Naive thymus-derived CD8-positive, alpha-beta T cell (primary cell): ENCODE results near the gene ANGEL1. TPM values are rescaled to one million over a fixed set of nuclear protein-coding genes. Genes with fewer than 3 reads are reported as not detected.

Source experiments
- ATAC-seq, 2 donors: fragments of 150-1000 bp; cut with Tn5 transposase in 1 of 2; sonication (Bioruptor Pico), chemical (Tn5 transposase) in 1 of 2; 1 replicate in 1 of 2; 2 replicates in 1 of 2; pipeline ENCODE4 v1.10.0; 2021; ENCODE audit warnings: mild to moderate bottlenecking in 2 of 2, moderate library complexity in 2 of 2
- POLR2A ChIA-PET: fragments of 350-600 bp; sonication (Branson Sonifier 250); formaldehyde crosslinking; loops from one replicate; lab custom pipeline; 2021; ENCODE audit warnings: antibody characterized with exemption; lab: Charles Lee
- DNase-seq, 10 donors: peaks; one replicate each; pipeline versions ENCODE4 v3.0.0 to v3.0.0-alpha.2; 2020 to 2022
- H3K27ac Mint-ChIP-seq, 10 donors: one replicate each; pipeline ENCODE4 v1.8.0; 2020 to 2022; ENCODE audit warnings: mild to moderate bottlenecking in 10 of 10, mixed read lengths in 10 of 10, moderate library complexity in 4 of 10, inconsistent platforms in 1 of 10
- H3K27me3 Mint-ChIP-seq, 5 donors: one replicate each; pipeline ENCODE4 v1.8.0; 2021 to 2022; ENCODE audit warnings: mixed read lengths in 5 of 5
- H3K36me3 Mint-ChIP-seq, 3 donors: one replicate each; pipeline ENCODE4 v1.8.0; 2020 to 2022; ENCODE audit warnings: mixed read lengths in 3 of 3, mild to moderate bottlenecking in 2 of 3, inconsistent platforms in 1 of 3
- H3K4me1 Mint-ChIP-seq, 4 donors: one replicate each; pipeline ENCODE4 v1.8.0; 2021 to 2022; ENCODE audit warnings: mixed read lengths in 4 of 4
- H3K4me3 Mint-ChIP-seq, 10 donors: one replicate each; pipeline ENCODE4 v1.8.0; 2020 to 2022; ENCODE audit warnings: mild to moderate bottlenecking in 10 of 10, mixed read lengths in 10 of 10, moderate library complexity in 6 of 10, inconsistent platforms in 1 of 10
- H3K9me3 Mint-ChIP-seq, 9 donors: one replicate each; pipeline ENCODE4 v1.8.0; 2020 to 2022; ENCODE audit warnings: mixed read lengths in 9 of 9, mild to moderate bottlenecking in 3 of 9, inconsistent platforms in 1 of 9, moderate library complexity in 1 of 9
- polyA plus RNA-seq, 3 donors: library from polyadenylated mRNA; unstranded; fragments of 300-500 nt; fragmentation: Illumina TruSeq; gene quantifications; one replicate each; pipeline ENCODE4 v1.2.3, GENCODE V29; 2021
- total RNA-seq, 8 experiments: library from RNA in 2 of 8; stranded (reverse) in 2 of 8; gene quantifications; one replicate each; pipeline ENCODE4 v1.2.3 and lab custom pipeline; 2021 to 2026

ANGEL1 gene
- total and polyA plus RNA-seq, 5 experiments from 2014 or later, result 26.7 to 32.2 (median 27.6) TPM

DNA sequence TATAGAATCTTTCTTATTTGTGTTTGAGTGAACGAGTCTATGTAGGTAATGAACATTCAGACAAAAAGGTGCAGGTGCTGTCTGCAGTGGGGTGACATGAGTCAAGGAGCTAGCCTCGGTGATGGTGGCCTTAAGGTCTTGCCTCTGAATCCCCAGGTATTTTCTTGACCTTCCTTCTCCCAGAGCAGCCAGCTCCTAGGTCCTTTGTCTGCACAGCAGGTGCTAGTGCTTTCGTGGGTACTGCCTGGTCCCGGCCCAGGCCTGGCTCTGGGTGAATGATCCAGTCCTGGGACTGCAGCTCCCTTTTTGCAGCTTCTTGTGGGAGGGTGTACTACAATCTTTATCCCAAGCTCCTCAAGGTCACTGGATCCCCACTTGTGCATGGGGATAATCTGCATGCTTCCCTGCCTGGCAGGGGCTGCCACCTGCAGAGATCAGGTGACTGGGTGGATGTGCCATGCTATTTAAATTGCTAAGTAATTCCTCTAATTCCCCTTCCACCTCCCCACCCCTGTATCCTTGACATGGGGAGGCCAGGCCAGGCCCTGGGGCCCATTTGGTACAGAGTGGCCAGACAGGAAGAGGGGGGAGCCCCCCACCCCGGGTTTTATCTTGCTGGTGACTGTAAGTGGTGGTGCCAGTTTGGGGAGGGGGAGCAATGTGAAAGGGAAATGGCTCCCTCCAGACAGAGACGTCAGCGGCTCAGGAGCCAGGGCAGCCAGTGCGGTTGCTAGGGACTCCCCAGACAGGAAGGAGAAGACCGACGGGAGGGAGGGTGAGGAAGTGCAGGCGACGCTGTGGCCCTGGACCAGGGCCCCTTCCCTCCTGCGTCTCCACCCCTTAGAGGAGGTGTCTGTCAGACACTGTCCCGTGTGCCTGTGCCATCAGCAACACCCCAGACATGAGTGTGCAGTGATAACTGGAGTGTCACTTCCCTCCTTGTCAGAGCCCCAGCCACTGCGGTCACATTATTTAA is 44.7 kb downstream of the ANGEL1 start:
- Mint-ChIP-seq H3K27me3 (peaks cover 0 to 18% (median 0%) of the 10 kb centered on the region in 5 donors), H3K4me1 (peaks cover 4 to 25% (median 14%) of the 10 kb centered on the region in 4 donors), H3K4me3 (peak overlapping the region in 8 of 10 donors; percentile 11 to 58 (median 36)), H3K9me3 (no peaks in the 10 kb centered on the region), H3K27ac (peak overlapping the region in 8 of 10 donors; percentile 34 to 88 (median 76)), H3K36me3 (no peaks in the 10 kb centered on the region)
- POLR2A ChIA-PET, result interaction anchor here (0.5 to 0.7 kb wide), 2 partner anchors 10 to 1111 kb away, joined by 4 to 6 read pairs; no protein-coding TSS in a partner anchor
- ATAC-seq (peak; percentile 93 to 95), DNase-seq (peak in 7 of 10 donors; percentile 22 to 65 (median 50))

DNA sequence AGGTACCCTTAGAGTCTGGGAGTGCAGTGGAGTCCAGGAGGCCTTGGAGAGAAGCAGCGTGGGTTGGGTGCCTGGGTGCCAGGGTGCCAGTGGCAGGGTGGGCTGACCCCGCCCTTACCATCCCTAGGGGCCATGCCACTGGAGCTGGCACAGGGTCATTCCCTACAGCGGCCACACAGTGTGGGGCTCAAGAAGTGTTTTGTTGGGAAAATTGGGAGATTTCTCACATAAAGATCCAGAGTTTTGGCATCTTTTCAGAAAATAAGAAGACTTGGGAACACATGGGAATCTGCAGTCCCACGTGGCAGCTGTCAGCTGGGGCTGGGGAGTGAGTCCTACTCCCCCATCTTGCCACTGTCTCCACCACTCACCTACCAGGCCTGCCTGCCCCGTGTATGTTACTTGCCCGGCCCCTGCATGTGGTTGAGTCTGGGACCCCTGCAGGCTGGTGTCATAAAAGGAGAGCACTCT is 47.2 kb downstream of the ANGEL1 start:
- Mint-ChIP-seq H3K4me3 (no peak overlapping the region), H3K4me1 (peaks cover 8 to 33% (median 24%) of the 10 kb centered on the region in 4 donors), H3K27ac (peak overlapping the region in 2 of 10 donors; percentile 11 to 41), H3K27me3 (peaks cover 0 to 27% (median 2%) of the 10 kb centered on the region in 5 donors), H3K36me3 (no peaks in the 10 kb centered on the region), H3K9me3 (no peaks in the 10 kb centered on the region)
- POLR2A ChIA-PET, result no interaction called here
- no peak for DNase-seq
- ATAC-seq, result no peak

- peak overlapping the region in 1 of 10 donors; percentile 4 for H3K27ac Mint-ChIP-seq
- POLR2A ChIA-PET, result no interaction called here
- H3K9me3 Mint-ChIP-seq, result no peaks in the 10 kb centered on the region
- ATAC-seq, result no peak
- H3K4me3 Mint-ChIP-seq, result peak overlapping the region in 9 of 10 donors; percentile 10 to 82 (median 58)
- H3K4me1 Mint-ChIP-seq, result peaks cover 6 to 25% (median 17%) of the 10 kb centered on the region in 4 donors
- DNase-seq, result no peak
- peaks cover 1 to 36% (median 14%) of the 10 kb centered on the region in 5 donors for H3K27me3 Mint-ChIP-seq
- H3K36me3 Mint-ChIP-seq, result no peaks in the 10 kb centered on the region
Observed at GRCh38 chr14:76763096-76764041, 49.3 kb downstream of the ANGEL1 start.

GRCh38 chr14:76762411-76763095 is 50.1 kb downstream of the ANGEL1 start:
- Mint-ChIP-seq H3K4me1 (peaks cover 4 to 17% (median 12%) of the 10 kb centered on the region in 4 donors), H3K27ac (peak overlapping the region in 1 of 10 donors; percentile 55), H3K4me3 (peak overlapping the region; percentile 73 to 88 (median 82)), H3K9me3 (no peaks in the 10 kb centered on the region), H3K27me3 (peaks cover 5 to 42% (median 19%) of the 10 kb centered on the region in 5 donors), H3K36me3 (no peaks in the 10 kb centered on the region)
- DNase-seq, result no peak
- POLR2A ChIA-PET, result interaction anchor here (0.7 kb wide), 1 partner anchor 21 kb away, joined by 3 read pairs; no protein-coding TSS in a partner anchor
- no peak for ATAC-seq

- H3K27ac Mint-ChIP-seq, result peak overlapping the region in 1 of 10 donors; percentile 55
- POLR2A ChIA-PET, result interaction anchor here (0.7 to 1.5 kb wide), 2 partner anchors 21 to 51 kb away, joined by 3 to 6 read pairs; partner anchors contain the start of gene ANGEL1
- H3K4me3 Mint-ChIP-seq, result peak overlapping the region; percentile 73 to 88 (median 82)
- peaks cover 5 to 42% (median 19%) of the 10 kb centered on the region in 5 donors for H3K27me3 Mint-ChIP-seq
- DNase-seq (no peak), ATAC-seq (peak in 1 of 2 donors; percentile 5)
- H3K4me1 Mint-ChIP-seq, result peaks cover 4 to 15% (median 12%) of the 10 kb centered on the region in 4 donors
- no peaks in the 10 kb centered on the region for H3K9me3 Mint-ChIP-seq
- no peaks in the 10 kb centered on the region for H3K36me3 Mint-ChIP-seq
Observed at GRCh38 chr14:76761960-76762410, 50.7 kb downstream of the ANGEL1 start.

- Mint-ChIP-seq H3K27ac (peak within 1 kb of the TSS in 2 of 10 donors; percentile 55 to 56), H3K4me1 (peaks cover 4 to 15% (median 12%) of the 10 kb centered on the region in 4 donors), H3K27me3 (peaks cover 5 to 38% (median 19%) of the 10 kb centered on the region in 5 donors), H3K9me3 (no peaks in the 10 kb centered on the region), H3K4me3 (peak within 1 kb of the TSS; percentile 73 to 88 (median 82)), H3K36me3 (no peaks in the 10 kb centered on the region)
- ATAC-seq, result peak; percentile 76 to 85
- POLR2A ChIA-PET, result interaction anchor here (0.7 to 1.5 kb wide), 2 partner anchors 22 to 51 kb away, joined by 3 to 6 read pairs; partner anchors contain the start of gene ANGEL1
- DNase-seq, result peak in 8 of 10 donors; percentile 16 to 47 (median 30)
Observed at GRCh38 chr14:76761136-76761959, 51.3 kb downstream of the ANGEL1 start, which contains the start of gene VASH1. TSS of gene VASH1 (plus strand) at chr14:76761468. CDS start at chr14:76762822, 1,354 bp downstream.

GRCh38 chr14:76760331-76761135 is 52.1 kb downstream of the ANGEL1 start:
- POLR2A ChIA-PET, result interaction anchor here (1.5 kb wide), 1 partner anchor 52 kb away, joined by 6 read pairs; the partner anchor contains the start of gene ANGEL1
- Mint-ChIP-seq H3K4me1 (peaks cover 4 to 15% (median 12%) of the 10 kb centered on the region in 4 donors), H3K27ac (peak overlapping the region in 1 of 10 donors; percentile 56), H3K36me3 (no peaks in the 10 kb centered on the region), H3K4me3 (peak overlapping the region; percentile 68 to 85 (median 76)), H3K9me3 (no peaks in the 10 kb centered on the region), H3K27me3 (peaks cover 5 to 36% (median 20%) of the 10 kb centered on the region in 5 donors)
- ATAC-seq, result no peak
- DNase-seq, result no peak

DNA sequence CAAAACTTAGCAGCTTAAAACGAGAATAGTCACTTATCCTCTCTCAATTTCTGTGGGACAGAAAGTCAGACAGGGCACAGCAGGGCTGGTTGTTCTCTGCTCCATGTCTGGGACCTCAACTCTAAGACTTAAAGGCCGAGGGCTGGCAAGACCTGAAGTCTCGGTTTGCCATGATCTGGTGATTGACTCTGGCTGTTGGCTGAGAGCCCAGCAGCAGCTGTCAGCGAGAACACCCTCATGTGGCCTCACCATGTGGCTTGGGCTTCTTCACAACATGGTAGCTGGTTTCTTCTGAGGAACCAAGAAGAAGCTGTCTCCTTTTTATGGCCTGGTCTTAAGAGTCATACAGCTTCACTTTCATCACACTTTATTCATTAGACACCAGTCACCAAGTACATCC is 53.1 kb downstream of the ANGEL1 start:
- ATAC-seq (no peak), DNase-seq (no peak)
- Mint-ChIP-seq H3K9me3 (no peaks in the 10 kb centered on the region), H3K27ac (no peak overlapping the region), H3K27me3 (peaks cover 5 to 35% (median 20%) of the 10 kb centered on the region in 5 donors), H3K36me3 (no peaks in the 10 kb centered on the region), H3K4me3 (peak overlapping the region in 2 of 10 donors; percentile 16 to 45), H3K4me1 (peaks cover 4 to 15% (median 12%) of the 10 kb centered on the region in 4 donors)
- POLR2A ChIA-PET, result no interaction called here

DNA sequence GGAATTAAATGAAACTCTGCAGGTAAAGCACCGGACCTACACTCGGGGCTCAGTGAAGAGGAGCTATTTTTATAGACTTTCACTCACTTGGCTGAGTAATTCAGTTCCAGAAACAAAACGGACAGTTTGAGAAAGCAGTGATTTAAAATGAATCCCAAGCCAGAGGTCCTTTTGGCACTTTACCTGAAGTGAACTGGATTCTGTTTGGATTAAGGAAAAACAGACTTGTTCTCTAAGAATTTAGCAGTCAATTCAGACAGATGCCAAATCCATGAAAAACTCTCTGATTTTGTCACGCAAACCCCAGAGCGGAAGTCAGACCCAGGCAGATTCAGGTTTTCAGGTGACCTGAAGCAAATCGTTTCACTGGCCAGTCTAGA is 56.3 kb downstream of the ANGEL1 start:
- Mint-ChIP-seq H3K27ac (no peak overlapping the region), H3K4me1 (peaks cover 0 to 6% (median 3%) of the 10 kb centered on the region in 4 donors), H3K27me3 (peaks cover 5 to 25% (median 15%) of the 10 kb centered on the region in 5 donors), H3K9me3 (peaks cover 0 to 1% (median 0%) of the 10 kb centered on the region in 9 donors), H3K36me3 (no peaks in the 10 kb centered on the region), H3K4me3 (no peak overlapping the region)
- no peak for ATAC-seq
- no peak for DNase-seq
- POLR2A ChIA-PET, result no interaction called here
